Sigmoid colon (tissue), 4 donors: ENCODE measurements around the gene ADCY2.

ENCODE experiments used
- EP300 ChIP-seq, 4 donors: sonication (generic); formaldehyde crosslinking; IDR thresholded peaks; one replicate each; pipeline ENCODE4 v1.6.1; 2017; ENCODE audit warnings: antibody characterized with exemption in 4 of 4
- POLR2A ChIP-seq, 2 donors: fragments of 450-650 bp; IDR thresholded peaks; one replicate each; pipeline ENCODE4 v1.6.1; 2016; ENCODE audit warnings: antibody characterized with exemption in 2 of 2, mild to moderate bottlenecking in 2 of 2, moderate library complexity in 2 of 2
- TF ChIP-seq, protein P1 (sequence below), 4 experiments: fragments of 450-650 bp in 3 of 4; fragments of 200-600 bp in 1 of 4; IDR thresholded peaks; one replicate each; pipeline ENCODE4 v1.5.1; 2016 to 2019; ENCODE audit warnings: antibody characterized with exemption in 4 of 4, mild to moderate bottlenecking in 3 of 4, moderate library complexity in 2 of 4

DNA sequence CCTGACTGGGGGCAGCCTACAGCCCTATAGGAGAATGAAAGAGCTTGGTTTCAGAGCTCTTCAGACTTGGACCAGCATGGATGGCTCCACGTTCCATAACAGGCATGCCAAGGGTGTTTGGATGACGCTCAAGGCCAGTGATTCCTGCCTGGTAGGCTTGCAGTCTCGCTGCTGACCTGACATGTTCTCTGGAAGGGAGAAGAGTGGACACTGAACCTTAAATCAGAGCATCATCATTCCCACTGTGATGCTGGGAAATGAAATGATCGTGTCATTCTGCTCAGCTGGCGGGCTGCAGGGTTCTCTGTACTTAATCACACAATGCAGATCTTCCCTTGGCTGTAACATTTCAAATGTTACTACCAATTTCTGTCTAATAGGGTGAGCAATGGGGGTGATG is 398.0 kb downstream of the ADCY2 start:
- TF ChIP-seq, protein P1, sequence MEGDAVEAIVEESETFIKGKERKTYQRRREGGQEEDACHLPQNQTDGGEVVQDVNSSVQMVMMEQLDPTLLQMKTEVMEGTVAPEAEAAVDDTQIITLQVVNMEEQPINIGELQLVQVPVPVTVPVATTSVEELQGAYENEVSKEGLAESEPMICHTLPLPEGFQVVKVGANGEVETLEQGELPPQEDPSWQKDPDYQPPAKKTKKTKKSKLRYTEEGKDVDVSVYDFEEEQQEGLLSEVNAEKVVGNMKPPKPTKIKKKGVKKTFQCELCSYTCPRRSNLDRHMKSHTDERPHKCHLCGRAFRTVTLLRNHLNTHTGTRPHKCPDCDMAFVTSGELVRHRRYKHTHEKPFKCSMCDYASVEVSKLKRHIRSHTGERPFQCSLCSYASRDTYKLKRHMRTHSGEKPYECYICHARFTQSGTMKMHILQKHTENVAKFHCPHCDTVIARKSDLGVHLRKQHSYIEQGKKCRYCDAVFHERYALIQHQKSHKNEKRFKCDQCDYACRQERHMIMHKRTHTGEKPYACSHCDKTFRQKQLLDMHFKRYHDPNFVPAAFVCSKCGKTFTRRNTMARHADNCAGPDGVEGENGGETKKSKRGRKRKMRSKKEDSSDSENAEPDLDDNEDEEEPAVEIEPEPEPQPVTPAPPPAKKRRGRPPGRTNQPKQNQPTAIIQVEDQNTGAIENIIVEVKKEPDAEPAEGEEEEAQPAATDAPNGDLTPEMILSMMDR (IDR thresholded peaks at IDR 0.05): no peak
- no peak for TF ChIP-seq EP300 (IDR thresholded peaks at IDR 0.05)
- TF ChIP-seq POLR2A (IDR thresholded peaks at IDR 0.05): no peak
